Bone marrow (tissue), 2 donors: ENCODE data around the gene ZFP90.

Source experiments
- DNase-seq, 2 donors: peaks; one replicate each; lab custom pipeline; 2025; lab: John Stamatoyannopoulos, UW

ZFP90 gene

GRCh38 chr16:68590201-68590994, 51.3 kb downstream of the ZFP90 start:
- peak in 1 of 2 donors; percentile 14 for DNase-seq

- peak in 1 of 2 donors; percentile 10 for DNase-seq
Measured at GRCh38 chr16:68592466-68593337, 53.6 kb downstream of the ZFP90 start.

GRCh38 chr16:68596266-68596665, 57.2 kb downstream of the ZFP90 start:
- no peak for DNase-seq

- DNase-seq: no peak
Measured at GRCh38 chr16:68599586-68599985, 60.5 kb downstream of the ZFP90 start.

GRCh38 chr16:68605746-68606145, 66.7 kb downstream of the ZFP90 start:
- no peak for DNase-seq

- no peak for DNase-seq
Measured at GRCh38 chr16:68607443-68607842, 68.4 kb downstream of the ZFP90 start.

- DNase-seq: no peak
Measured at GRCh38 chr16:68608330-68608729, 69.2 kb downstream of the ZFP90 start.

- no peak for DNase-seq
Measured at GRCh38 chr16:68612996-68613395, 73.9 kb downstream of the ZFP90 start.

GRCh38 chr16:68617734-68618133, 78.6 kb downstream of the ZFP90 start:
- DNase-seq: no peak
